ENCODE data around the gene PRKCE. TPM values are rescaled to one million over a fixed set of nuclear protein-coding genes. Genes with fewer than 3 reads are reported as not detected.
A peak's percentile ranks its signal among the peaks of the same experiment; 100 is the strongest.

Gene PRKCE
- total RNA-seq, 2 experiments from 2014 or later, result 17.0 to 42.1 TPM

GRCh38 chr2:45765007-45765727, 113.7 kb downstream of the PRKCE start:
- POLR2A ChIA-PET, result no interaction called here

GRCh38 chr2:45765728-45766254, 114.3 kb downstream of the PRKCE start:
- no peaks in the 10 kb centered on the region for H3K36me3 ChIP-seq (ENCODE audit: insufficient read depth, low read length)
- no peak overlapping the region for H3K4me3 ChIP-seq (ENCODE audit: low read depth, low read length, poor library complexity, severe bottlenecking)
- POLR2A ChIA-PET, result no interaction called here
- H3K9me2 ChIP-seq (ENCODE audit: insufficient read depth, low read length), result no peaks in the 10 kb centered on the region
- H3K9me3 ChIP-seq (ENCODE audit: low read length), result no peaks in the 10 kb centered on the region
- no peak overlapping the region for H3K27ac ChIP-seq (ENCODE audit: low read depth, low read length, poor library complexity, severe bottlenecking)
- no peak overlapping the region for H3K4me2 ChIP-seq (ENCODE audit: low read length)
- CTCF ChIA-PET (ENCODE audit: unreplicated experiment), result no interaction called here
- no peak for DNase-seq (ENCODE audit: low spot score)
- TF ChIP-seq EZH2phosphoT487 (IDR thresholded peaks at IDR 0.05; ENCODE audit: borderline replicate concordance, low read depth, low read length) (no peak), CTCF (conservative IDR thresholded peaks at IDR 0.05; ENCODE audit: low read length) (no peak)
- no peaks in the 10 kb centered on the region for H4K20me1 ChIP-seq (ENCODE audit: insufficient read depth, low read length)
- H3K79me2 ChIP-seq (ENCODE audit: insufficient read depth, low read depth, low read length), result no peaks in the 10 kb centered on the region
- peaks cover 14% of the 10 kb centered on the region for H3K4me1 ChIP-seq (ENCODE audit: insufficient read depth, low read length, poor library complexity, severe bottlenecking)
- H2AFZ ChIP-seq (ENCODE audit: low read length), result no peak overlapping the region
- BruUV-seq (replicated peaks), result no TSS peak
- intact Hi-C loops (cut with micrococcal nuclease; ENCODE audit: unreplicated experiment), result no loop called here

More at GRCh38 chr2:45765007-45765727, 113.7 kb downstream of the PRKCE start:
- Histone ChIP-seq H3K36me3 (ENCODE audit: insufficient read depth, low read length) (no peaks in the 10 kb centered on the region), H3K9me2 (ENCODE audit: insufficient read depth, low read length) (no peaks in the 10 kb centered on the region), H3K79me2 (ENCODE audit: insufficient read depth, low read depth, low read length) (no peaks in the 10 kb centered on the region), H4K20me1 (ENCODE audit: insufficient read depth, low read length) (no peaks in the 10 kb centered on the region), H3K4me1 (ENCODE audit: insufficient read depth, low read length, poor library complexity, severe bottlenecking) (peaks cover 14% of the 10 kb centered on the region), H3K4me3 (ENCODE audit: low read depth, low read length, poor library complexity, severe bottlenecking) (no peak overlapping the region), H3K27ac (ENCODE audit: low read depth, low read length, poor library complexity, severe bottlenecking) (no peak overlapping the region), H2AFZ (ENCODE audit: low read length) (no peak overlapping the region), H3K9me3 (ENCODE audit: low read length) (no peaks in the 10 kb centered on the region), H3K4me2 (ENCODE audit: low read length) (0 out of 2 replicates have a peak overlapping the region, but pooled peaks have one; percentile 14)
- no peak for DNase-seq (ENCODE audit: low spot score)
- BruUV-seq (replicated peaks), result no TSS peak
- CTCF ChIA-PET (ENCODE audit: unreplicated experiment), result no interaction called here
- TF ChIP-seq CTCF (conservative IDR thresholded peaks at IDR 0.05; ENCODE audit: low read length), result no peak
- no peak for TF ChIP-seq EZH2phosphoT487 (IDR thresholded peaks at IDR 0.05; ENCODE audit: borderline replicate concordance, low read depth, low read length)
- intact Hi-C loops (cut with micrococcal nuclease; ENCODE audit: unreplicated experiment), result no loop called here

GRCh38 chr2:45768208-45768607, 116.7 kb downstream of the PRKCE start:
- intact Hi-C loops (cut with micrococcal nuclease; ENCODE audit: unreplicated experiment), result no loop called here
- BruUV-seq (replicated peaks), result no TSS peak
- Histone ChIP-seq H2AFZ (ENCODE audit: low read length) (no peak overlapping the region), H3K4me1 (ENCODE audit: insufficient read depth, low read length, poor library complexity, severe bottlenecking) (peaks cover 14% of the 10 kb centered on the region), H4K20me1 (ENCODE audit: insufficient read depth, low read length) (no peaks in the 10 kb centered on the region), H3K36me3 (ENCODE audit: insufficient read depth, low read length) (no peaks in the 10 kb centered on the region), H3K4me2 (ENCODE audit: low read length) (no peak overlapping the region), H3K9me3 (ENCODE audit: low read length) (no peaks in the 10 kb centered on the region), H3K79me2 (ENCODE audit: insufficient read depth, low read depth, low read length) (no peaks in the 10 kb centered on the region), H3K9me2 (ENCODE audit: insufficient read depth, low read length) (no peaks in the 10 kb centered on the region), H3K27ac (ENCODE audit: low read depth, low read length, poor library complexity, severe bottlenecking) (no peak overlapping the region), H3K4me3 (ENCODE audit: low read depth, low read length, poor library complexity, severe bottlenecking) (no peak overlapping the region)
- POLR2A ChIA-PET, result no interaction called here
- CTCF ChIA-PET (ENCODE audit: unreplicated experiment), result no interaction called here
- DNase-seq (ENCODE audit: low spot score), result no peak
- no peak for TF ChIP-seq EZH2phosphoT487 (IDR thresholded peaks at IDR 0.05; ENCODE audit: borderline replicate concordance, low read depth, low read length)
- no peak for TF ChIP-seq CTCF (conservative IDR thresholded peaks at IDR 0.05; ENCODE audit: low read length)

All from OCI-LY7 (cell line).